Mucosa of descending colon (tissue), 3 donors: ENCODE results near the gene CUL4A. TPM values are rescaled to one million over a fixed set of nuclear protein-coding genes. Genes with fewer than 3 reads are reported as not detected.

Experiments
- ATAC-seq: fragments of 200-7000 bp; cut with Tn5 transposase; one replicate; pipeline ENCODE4 v1.9.1; 2020; ENCODE audit warnings: mild to moderate bottlenecking, moderate library complexity
- DNase-seq, 3 donors: peaks; one replicate each; pipeline ENCODE4 v3.0.0-alpha.2; 2020
- H3K36me3 ChIP-seq: fragments of 200-600 bp; one replicate; pipeline ENCODE4 v1.8.0; 2021; ENCODE audit warnings: low read depth, mild to moderate bottlenecking
- H3K4me1 ChIP-seq: fragments of 200-600 bp; one replicate; pipeline ENCODE4 v1.8.0; 2021; ENCODE audit warnings: low read depth, mild to moderate bottlenecking
- H3K4me3 ChIP-seq: fragments of 200-600 bp; one replicate; pipeline ENCODE4 v1.8.0; 2021; ENCODE audit warnings: mild to moderate bottlenecking
- H3K9me3 ChIP-seq: fragments of 200-600 bp; one replicate; pipeline ENCODE4 v1.8.0; 2021; ENCODE audit warnings: mild to moderate bottlenecking
- CTCF ChIP-seq: fragments of 200-600 bp; IDR thresholded peaks from one replicate; pipeline ENCODE4 v1.8.0; 2022; ENCODE audit warnings: antibody characterized with exemption, mild to moderate bottlenecking
- intact Hi-C, 2 donors: fragments of 100-400 bp; cut with DNase I in 1 of 2; cut with micrococcal nuclease in 1 of 2; formaldehyde crosslinking; loops; one replicate each; pipeline versions ENCODE4 v1.11.0 to v1.11.1; 2022; cut with DNase I, micrococcal nuclease
- total RNA-seq, 3 donors: library from RNA; stranded (reverse); fragmentation: NEBNext Ultra II Directional in 2 of 3; extraction: Animal tissue kit (Norgen Biotek cat#: 25700) in 2 of 3; gene quantifications; one replicate each; pipeline versions ENCODE4 v1.2.1 to v1.2.4, GENCODE V29; 2021 to 2023
- donor health status: DM: no; HTN: no; CAD: no; lungs with moderate emphysema.
- donor health status: DM: no; HTN: no; CAD: no.
- donor health status: DM: no; HTN: yes; CAD: no.

The CUL4A gene
- total RNA-seq, 3 donors from 2014 or later = 57.2 to 71.8 (median 59.8) TPM

GRCh38 chr13:113275387-113275786, 66.0 kb downstream of the CUL4A start:
- ATAC-seq = peak; percentile 84

DNA sequence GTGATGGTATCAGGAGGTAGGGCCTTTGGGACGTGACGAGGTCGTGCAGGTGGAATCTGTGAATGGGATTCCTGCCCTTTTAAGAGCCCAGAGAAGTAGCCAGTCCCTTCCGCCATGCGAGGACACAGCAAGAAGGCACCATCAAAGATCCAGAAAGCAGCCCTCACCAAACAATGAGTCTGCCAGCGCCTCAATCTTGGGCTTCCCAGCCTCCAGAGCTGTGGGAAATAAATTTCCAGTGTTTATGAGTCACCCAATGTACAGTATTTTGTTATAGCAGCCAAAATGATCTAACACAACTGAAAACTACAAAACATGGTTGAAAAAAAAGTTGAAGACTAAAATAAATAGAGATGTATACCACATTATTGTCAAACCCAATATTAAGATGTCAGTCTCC, 70.7 kb downstream of the CUL4A start:
- no peak for ATAC-seq
- no peak for DNase-seq
- Histone ChIP-seq H3K36me3 (no peaks in the 10 kb centered on the region), H3K9me3 (no peaks in the 10 kb centered on the region), H3K4me3 (no peak overlapping the region), H3K4me1 (no peaks in the 10 kb centered on the region)
- intact Hi-C loops = no loop called here
- TF ChIP-seq CTCF = no peak

More at GRCh38 chr13:113275387-113275786, 66.0 kb downstream of the CUL4A start:
- peak in 2 of 3 donors; percentile 55 to 59 for DNase-seq
- TF ChIP-seq CTCF = no peak
- no peaks in the 10 kb centered on the region for H3K4me1 ChIP-seq
- no peak overlapping the region for H3K4me3 ChIP-seq
- H3K9me3 ChIP-seq = no peaks in the 10 kb centered on the region
- H3K36me3 ChIP-seq = no peaks in the 10 kb centered on the region
- intact Hi-C loops = no loop called here

DNA sequence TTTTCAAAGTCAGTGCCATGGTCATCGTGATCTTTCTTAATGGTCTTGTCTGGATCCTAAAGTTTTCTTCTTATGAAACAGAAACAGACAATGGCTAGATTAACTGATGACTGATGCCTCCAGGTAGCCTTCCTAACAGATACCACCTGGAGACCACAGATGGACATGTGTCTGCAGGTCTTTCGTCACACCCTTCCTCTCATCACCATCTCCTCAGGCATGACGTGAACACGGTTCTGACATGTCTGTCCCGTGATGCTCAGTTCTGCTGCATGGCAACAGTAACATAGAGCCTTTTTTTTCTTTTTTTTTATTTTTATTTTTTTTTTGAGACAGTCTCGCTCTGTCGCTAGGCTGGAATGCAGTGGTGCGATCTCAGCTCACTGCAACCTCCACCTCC, 74.5 kb downstream of the CUL4A start:
- ATAC-seq (no peak), DNase-seq (no peak)
- Histone ChIP-seq H3K4me3 (no peak overlapping the region), H3K4me1 (no peaks in the 10 kb centered on the region), H3K9me3 (no peaks in the 10 kb centered on the region), H3K36me3 (no peaks in the 10 kb centered on the region)
- intact Hi-C loops = no loop called here
- no peak for TF ChIP-seq CTCF

GRCh38 chr13:113288880-113289279, 79.5 kb downstream of the CUL4A start:
- no peaks in the 10 kb centered on the region for H3K36me3 ChIP-seq
- ATAC-seq (no peak), DNase-seq (no peak)
- no peak overlapping the region for H3K4me3 ChIP-seq
- no peaks in the 10 kb centered on the region for H3K9me3 ChIP-seq
- no peaks in the 10 kb centered on the region for H3K4me1 ChIP-seq
- no peak for TF ChIP-seq CTCF
- intact Hi-C loops = no loop called here

GRCh38 chr13:113291129-113291528, 81.7 kb downstream of the CUL4A start:
- Histone ChIP-seq H3K36me3 (no peaks in the 10 kb centered on the region), H3K4me3 (no peak overlapping the region), H3K9me3 (no peaks in the 10 kb centered on the region), H3K4me1 (no peaks in the 10 kb centered on the region)
- DNase-seq (no peak), ATAC-seq (no peak)
- TF ChIP-seq CTCF = no peak
- intact Hi-C loops = no loop called here
